ENCODE data around the gene CES1.
"Not testable (repeated sequence)": the region's sequence is repeated elsewhere in the genome, so short reads cannot be mapped to it uniquely, and the experiment has no call there.

CES1 gene

DNA sequence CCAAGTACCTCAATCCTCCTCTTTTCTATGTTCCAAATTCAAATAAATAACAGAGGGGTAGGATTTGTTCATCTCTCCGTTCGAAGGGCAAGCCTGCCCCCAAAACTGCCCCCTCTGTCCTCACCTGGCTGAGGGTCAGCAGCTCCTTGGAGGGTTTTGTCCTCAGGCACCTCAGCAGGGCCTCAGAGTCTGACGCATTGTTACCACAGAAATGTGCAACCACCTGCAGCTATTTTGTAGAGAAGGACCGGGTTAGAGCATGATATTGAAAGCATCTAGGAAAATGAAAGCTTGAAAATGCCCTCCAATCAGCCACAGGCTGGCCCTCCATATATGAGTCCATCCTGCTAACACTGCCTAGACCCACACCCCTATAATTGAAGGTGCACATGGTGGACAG lies 28.4 kb upstream of the CES1 start:
- H3K18ac ChIP-seq (ENCODE audit: low read length) = no peak overlapping the region
- H3K4me2 ChIP-seq (ENCODE audit: insufficient read depth, low read length, poor library complexity, severe bottlenecking) = no peak overlapping the region
- H4K8ac ChIP-seq (ENCODE audit: low read depth, low read length) = no peak overlapping the region
- no peak overlapping the region for H3K9ac ChIP-seq (ENCODE audit: low read depth, low read length, poor library complexity)
- DNase-seq (ENCODE audit: low spot score) = no peak
- H3K14ac ChIP-seq (ENCODE audit: low read length) = no peak overlapping the region
- no peaks in the 10 kb centered on the region for H3K79me1 ChIP-seq (ENCODE audit: low read depth, low read length)
- H3K4ac ChIP-seq (ENCODE audit: low read length) = no peak overlapping the region
- H3K27ac ChIP-seq (replicated peaks; ENCODE audit: low read length) = no peak overlapping the region
- no peak overlapping the region for H2BK12ac ChIP-seq (ENCODE audit: low read length)
- no peak overlapping the region for H2BK120ac ChIP-seq (ENCODE audit: low read depth, low read length)
- no peak overlapping the region for H2AK5ac ChIP-seq (ENCODE audit: low read depth, low read length)
- H3K4me1 ChIP-seq (ENCODE audit: control insufficient read depth in 2 of 2, insufficient read depth in 1 of 2, low read depth in 1 of 2, low read length in 2 of 2) = peaks cover 0 to 2% of the 10 kb centered on the region in 2 donors
- no peak overlapping the region for H2BK15ac ChIP-seq (ENCODE audit: low read length)
- no peak overlapping the region for H3K23ac ChIP-seq (ENCODE audit: low read depth, low read length, poor library complexity)
- WGBS, 2 donors (ENCODE audit: extremely low coverage in 2 of 2, insufficient read length in 2 of 2, insufficient replicate concordance in 1 of 2) = no CpG with 5 or more reads among the region's 4 CpGs
- no peaks in the 10 kb centered on the region for H3K36me3 ChIP-seq (replicated peaks in 1 of 2; ENCODE audit: control insufficient read depth in 2 of 2, insufficient read depth in 2 of 2, low read length in 2 of 2)
- H4K91ac ChIP-seq (ENCODE audit: low read depth, low read length, poor library complexity) = no peak overlapping the region
- H3K4me3 ChIP-seq (ENCODE audit: low read length in 2 of 2) = no peak overlapping the region
- H3K27me3 ChIP-seq (ENCODE audit: control insufficient read depth in 3 of 3, insufficient read depth in 3 of 3, low read depth in 1 of 3, low read length in 3 of 3) = peaks cover 0 to 2% (median 0%) of the 10 kb centered on the region in 3 experiments
- H2BK5ac ChIP-seq (ENCODE audit: low read length) = no peak overlapping the region
- H3K9me3 ChIP-seq (replicated peaks in 1 of 2; ENCODE audit: control insufficient read depth in 2 of 2, insufficient read depth in 1 of 2, low read depth in 1 of 2, low read length in 2 of 2) = no peaks in the 10 kb centered on the region
- no peak overlapping the region for H2AFZ ChIP-seq (ENCODE audit: low read length)

DNA sequence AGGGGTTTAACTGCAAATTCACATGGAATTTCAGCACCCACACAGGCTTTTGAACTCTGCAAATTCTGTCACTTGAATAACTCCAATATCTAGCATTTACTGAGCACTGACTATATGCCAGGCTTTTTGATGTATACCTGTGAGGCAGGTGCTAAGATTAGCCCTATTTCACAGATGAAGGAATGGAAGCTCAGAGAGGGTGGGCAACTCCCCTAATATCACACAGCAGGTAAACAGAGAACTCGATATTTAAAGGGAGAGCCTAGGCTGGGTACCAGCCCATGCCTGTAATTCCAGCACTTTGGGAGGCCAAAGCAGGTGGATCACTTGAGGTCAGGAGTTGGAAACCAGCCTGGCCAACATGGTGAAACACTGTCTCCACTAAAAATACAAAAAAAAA lies 24.8 kb upstream of the CES1 start:
- H3K18ac ChIP-seq (ENCODE audit: low read length); H2BK12ac ChIP-seq (ENCODE audit: low read length); H3K4ac ChIP-seq (ENCODE audit: low read length); H3K27me3 ChIP-seq (ENCODE audit: control insufficient read depth in 3 of 3, insufficient read depth in 3 of 3, low read depth in 1 of 3, low read length in 3 of 3); H2BK15ac ChIP-seq (ENCODE audit: low read length); H4K91ac ChIP-seq (ENCODE audit: low read depth, low read length, poor library complexity); H3K27ac ChIP-seq (replicated peaks; ENCODE audit: low read length); H2BK120ac ChIP-seq (ENCODE audit: low read depth, low read length); H3K9me3 ChIP-seq (replicated peaks in 1 of 2; ENCODE audit: control insufficient read depth in 2 of 2, insufficient read depth in 1 of 2, low read depth in 1 of 2, low read length in 2 of 2); DNase-seq (ENCODE audit: low spot score); H2AK5ac ChIP-seq (ENCODE audit: low read depth, low read length); H3K9ac ChIP-seq (ENCODE audit: low read depth, low read length, poor library complexity); H3K23ac ChIP-seq (ENCODE audit: low read depth, low read length, poor library complexity); H3K36me3 ChIP-seq (replicated peaks in 1 of 2; ENCODE audit: control insufficient read depth in 2 of 2, insufficient read depth in 2 of 2, low read length in 2 of 2); H4K8ac ChIP-seq (ENCODE audit: low read depth, low read length); H3K4me1 ChIP-seq (ENCODE audit: control insufficient read depth in 2 of 2, insufficient read depth in 1 of 2, low read depth in 1 of 2, low read length in 2 of 2); H3K4me3 ChIP-seq (ENCODE audit: low read length in 2 of 2); H2BK5ac ChIP-seq (ENCODE audit: low read length); H3K4me2 ChIP-seq (ENCODE audit: insufficient read depth, low read length, poor library complexity, severe bottlenecking); H3K14ac ChIP-seq (ENCODE audit: low read length); H3K79me1 ChIP-seq (ENCODE audit: low read depth, low read length); H2AFZ ChIP-seq (ENCODE audit: low read length): not testable (repeated sequence)
- no CpG with 5 or more reads among the region's 1 CpG for WGBS, 2 donors (ENCODE audit: extremely low coverage in 2 of 2, insufficient read length in 2 of 2, insufficient replicate concordance in 1 of 2)

- no peaks in the 10 kb centered on the region for H3K9me3 ChIP-seq (replicated peaks in 1 of 2; ENCODE audit: control insufficient read depth in 2 of 2, insufficient read depth in 1 of 2, low read depth in 1 of 2, low read length in 2 of 2)
- H3K27ac ChIP-seq (replicated peaks; ENCODE audit: low read length) = no peak overlapping the region
- H2AK5ac ChIP-seq (ENCODE audit: low read depth, low read length) = no peak overlapping the region
- H3K18ac ChIP-seq (ENCODE audit: low read length) = no peak overlapping the region
- H3K27me3 ChIP-seq (ENCODE audit: control insufficient read depth in 3 of 3, insufficient read depth in 3 of 3, low read depth in 1 of 3, low read length in 3 of 3) = peaks cover 0 to 2% (median 0%) of the 10 kb centered on the region in 3 experiments
- DNase-seq (ENCODE audit: low spot score) = no peak
- no peak overlapping the region for H2AFZ ChIP-seq (ENCODE audit: low read length)
- H2BK15ac ChIP-seq (ENCODE audit: low read length) = no peak overlapping the region
- H3K4ac ChIP-seq (ENCODE audit: low read length) = no peak overlapping the region
- no peak overlapping the region for H4K91ac ChIP-seq (ENCODE audit: low read depth, low read length, poor library complexity)
- H3K23ac ChIP-seq (ENCODE audit: low read depth, low read length, poor library complexity) = no peak overlapping the region
- H3K9ac ChIP-seq (ENCODE audit: low read depth, low read length, poor library complexity) = no peak overlapping the region
- H2BK5ac ChIP-seq (ENCODE audit: low read length) = no peak overlapping the region
- no peaks in the 10 kb centered on the region for H3K36me3 ChIP-seq (replicated peaks in 1 of 2; ENCODE audit: control insufficient read depth in 2 of 2, insufficient read depth in 2 of 2, low read length in 2 of 2)
- no peak overlapping the region for H3K4me2 ChIP-seq (ENCODE audit: insufficient read depth, low read length, poor library complexity, severe bottlenecking)
- no peak overlapping the region for H3K4me3 ChIP-seq (ENCODE audit: low read length in 2 of 2)
- H3K79me1 ChIP-seq (ENCODE audit: low read depth, low read length) = no peaks in the 10 kb centered on the region
- H2BK120ac ChIP-seq (ENCODE audit: low read depth, low read length) = no peak overlapping the region
- H3K14ac ChIP-seq (ENCODE audit: low read length) = no peak overlapping the region
- no peak overlapping the region for H2BK12ac ChIP-seq (ENCODE audit: low read length)
- H4K8ac ChIP-seq (ENCODE audit: low read depth, low read length) = no peak overlapping the region
- no CpG with 5 or more reads among the region's 3 CpGs for WGBS, 2 donors (ENCODE audit: extremely low coverage in 2 of 2, insufficient read length in 2 of 2, insufficient replicate concordance in 1 of 2)
- H3K4me1 ChIP-seq (ENCODE audit: control insufficient read depth in 2 of 2, insufficient read depth in 1 of 2, low read depth in 1 of 2, low read length in 2 of 2) = peaks cover 0 to 2% of the 10 kb centered on the region in 2 donors
These were observed 24.1 kb upstream of the CES1 start for GRCh38 chr16:55856950-55857349.

DNA sequence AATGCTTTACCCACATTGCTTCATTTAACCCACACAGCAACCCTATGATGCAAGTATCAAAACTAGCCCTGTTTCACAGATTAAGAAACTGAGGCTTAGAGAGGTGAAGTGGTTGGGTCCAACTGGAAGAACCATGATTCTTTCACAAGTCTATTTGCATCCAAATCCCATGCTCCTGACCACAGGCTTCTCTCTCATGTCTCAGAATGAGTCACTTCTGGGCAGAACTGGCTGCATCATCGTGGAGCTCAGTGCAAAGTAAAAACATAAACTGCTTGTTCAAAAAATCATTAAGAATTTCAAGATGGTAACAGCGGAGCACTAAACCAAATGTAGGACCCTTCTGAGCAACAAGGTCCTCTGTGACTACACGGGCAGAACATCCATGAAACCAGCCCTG lies 20.2 kb upstream of the CES1 start:
- H2BK15ac ChIP-seq (ENCODE audit: low read length) = no peak overlapping the region
- H3K23ac ChIP-seq (ENCODE audit: low read depth, low read length, poor library complexity) = no peak overlapping the region
- no peak overlapping the region for H3K4me2 ChIP-seq (ENCODE audit: insufficient read depth, low read length, poor library complexity, severe bottlenecking)
- no peak overlapping the region for H2BK12ac ChIP-seq (ENCODE audit: low read length)
- no peak overlapping the region for H3K9ac ChIP-seq (ENCODE audit: low read depth, low read length, poor library complexity)
- no peaks in the 10 kb centered on the region for H3K9me3 ChIP-seq (replicated peaks in 1 of 2; ENCODE audit: control insufficient read depth in 2 of 2, insufficient read depth in 1 of 2, low read depth in 1 of 2, low read length in 2 of 2)
- no peaks in the 10 kb centered on the region for H3K36me3 ChIP-seq (replicated peaks in 1 of 2; ENCODE audit: control insufficient read depth in 2 of 2, insufficient read depth in 2 of 2, low read length in 2 of 2)
- H3K4me1 ChIP-seq (ENCODE audit: control insufficient read depth in 2 of 2, insufficient read depth in 1 of 2, low read depth in 1 of 2, low read length in 2 of 2) = no peaks in the 10 kb centered on the region
- no peak overlapping the region for H3K18ac ChIP-seq (ENCODE audit: low read length)
- H2BK120ac ChIP-seq (ENCODE audit: low read depth, low read length) = no peak overlapping the region
- DNase-seq (ENCODE audit: low spot score) = no peak
- no peaks in the 10 kb centered on the region for H3K79me1 ChIP-seq (ENCODE audit: low read depth, low read length)
- no peaks in the 10 kb centered on the region for H3K27me3 ChIP-seq (ENCODE audit: control insufficient read depth in 3 of 3, insufficient read depth in 3 of 3, low read depth in 1 of 3, low read length in 3 of 3)
- H2AK5ac ChIP-seq (ENCODE audit: low read depth, low read length) = no peak overlapping the region
- no peak overlapping the region for H3K4ac ChIP-seq (ENCODE audit: low read length)
- H2BK5ac ChIP-seq (ENCODE audit: low read length) = no peak overlapping the region
- WGBS, 2 donors (ENCODE audit: extremely low coverage in 2 of 2, insufficient read length in 2 of 2, insufficient replicate concordance in 1 of 2) = no CpG with 5 or more reads among the region's 3 CpGs
- H3K14ac ChIP-seq (ENCODE audit: low read length) = no peak overlapping the region
- no peak overlapping the region for H3K27ac ChIP-seq (replicated peaks; ENCODE audit: low read length)
- no peak overlapping the region for H3K4me3 ChIP-seq (ENCODE audit: low read length in 2 of 2)
- H4K8ac ChIP-seq (ENCODE audit: low read depth, low read length) = no peak overlapping the region
- H2AFZ ChIP-seq (ENCODE audit: low read length) = no peak overlapping the region
- H4K91ac ChIP-seq (ENCODE audit: low read depth, low read length, poor library complexity) = no peak overlapping the region

Data from neuronal stem cell (in vitro differentiated cells).